GM12878 (cell line): ENCODE results near the gene SORBS1. TPM values are rescaled to one million over a fixed set of nuclear protein-coding genes. Genes with fewer than 3 reads are reported as not detected.

Experiments
- EED ChIP-seq: sonication (generic); IDR thresholded peaks from 2 replicates; pipeline ENCODE4 v1.6.1; 2016; ENCODE audit warnings: antibody characterized with exemption, low read depth
- ETV6 ChIP-seq, 2 experiments: fragments of 450-650 bp in 1 of 2; IDR thresholded peaks in 1 of 2; conservative IDR thresholded peaks in 1 of 2; 2 replicates each; pipeline ENCODE4 v1.6.1; 2014; ENCODE audit warnings: antibody characterized with exemption in 1 of 2, borderline replicate concordance in 1 of 2, low read depth in 1 of 2, mild to moderate bottlenecking in 1 of 2, moderate library complexity in 1 of 2
- GATAD2B ChIP-seq: fragments of 450-650 bp; conservative IDR thresholded peaks from 2 replicates; pipeline ENCODE4 v1.6.1; 2017; ENCODE audit warnings: low read depth, mild to moderate bottlenecking, moderate library complexity
- IRF4 ChIP-seq: IDR thresholded peaks from 2 replicates; pipeline ENCODE4 v1.6.1; 2011; ENCODE audit warnings: low read depth, low read length
- JUNB ChIP-seq: IDR thresholded peaks from 2 replicates; pipeline ENCODE4 v1.6.1; 2016; ENCODE audit warnings: antibody characterized with exemption, mild to moderate bottlenecking
- KDM1A ChIP-seq: fragments of 200-600 bp; sonication (generic); IDR thresholded peaks from 2 replicates; pipeline ENCODE4 v1.6.1; 2016; ENCODE audit warnings: borderline replicate concordance
- MEF2B ChIP-seq: fragments of 450-650 bp; IDR thresholded peaks from 2 replicates; pipeline ENCODE4 v1.6.1; 2018; ENCODE audit warnings: mild to moderate bottlenecking, moderate library complexity; ENCODE audit not compliant: partially characterized antibody, poor library complexity, severe bottlenecking
- MTA2 ChIP-seq: fragments of 450-650 bp; IDR thresholded peaks from 2 replicates; pipeline ENCODE4 v1.6.1; 2016; ENCODE audit warnings: low read depth, mild to moderate bottlenecking, moderate library complexity
- NFIC ChIP-seq: IDR thresholded peaks from 2 replicates; pipeline ENCODE4 v1.6.1; 2012; ENCODE audit warnings: low read depth, mild to moderate bottlenecking, inconsistent platforms, low read length, moderate library complexity
- NR2F1 ChIP-seq: fragments of 450-650 bp; conservative IDR thresholded peaks from 2 replicates; pipeline ENCODE4 v1.6.1; 2017; ENCODE audit warnings: mild to moderate bottlenecking
- PML ChIP-seq: IDR thresholded peaks from 2 replicates; pipeline ENCODE4 v1.6.1; 2012; ENCODE audit warnings: low read length, inconsistent platforms
- POLR2A ChIP-seq: IDR thresholded peaks from 2 replicates; pipeline ENCODE4 v1.6.1; 2011; ENCODE audit warnings: low read depth, mild to moderate bottlenecking, low read length
- POU2F2 ChIP-seq: IDR thresholded peaks from 3 replicates; pipeline ENCODE4 v1.6.1; 2011; ENCODE audit warnings: low read depth, mild to moderate bottlenecking, low read length, borderline replicate concordance
- SKIL ChIP-seq: fragments of 450-650 bp; IDR thresholded peaks from 2 replicates; pipeline ENCODE4 v1.6.1; 2017; ENCODE audit warnings: mild to moderate bottlenecking, low read depth, inconsistent platforms; ENCODE audit not compliant: poor library complexity, severe bottlenecking
- ZNF592 ChIP-seq: fragments of 450-650 bp; IDR thresholded peaks from 2 replicates; pipeline ENCODE4 v1.6.1; 2017; ENCODE audit warnings: mild to moderate bottlenecking, moderate library complexity
- polyA plus RNA-seq, 11 experiments: library from polyadenylated mRNA; depleted of rRNA in 4 of 11; unstranded in 6 of 11; stranded (reverse) in 5 of 11; fragments of >200 nt; fragmentation: Nextera tagmentation in 4 of 11; fragmentation: Illumina TruSeq in 1 of 11; extraction: Ambion mirVana in 4 of 11; extraction: Trizol in 1 of 11; gene quantifications; 1 replicate in 1 of 11; 2 replicates in 10 of 11; pipeline versions ENCODE4 v1.2.1 to v1.2.3, GENCODE V29; 2011 to 2016; ENCODE audit warnings: inconsistent platforms in 2 of 11, missing spikeins in 2 of 11, low read depth in 1 of 11
- total RNA-seq, 4 experiments: library from RNA; depleted of rRNA in 3 of 4; stranded (reverse); fragments of >200 nt in 3 of 4; fragmentation: Illumina TruSeq in 1 of 4; extraction: Trizol in 1 of 4; gene quantifications; 2 replicates each; pipeline versions ENCODE4 v1.2.1 to v1.2.3, GENCODE V29; 2013 to 2021
- TF ChIP-seq, protein P1 (sequence below): fragments of 450-650 bp; IDR thresholded peaks from 2 replicates; pipeline ENCODE4 v1.6.1; 2016; ENCODE audit warnings: mild to moderate bottlenecking
- TF ChIP-seq, protein P2 (sequence below): fragments of 450-650 bp; IDR thresholded peaks from 2 replicates; pipeline ENCODE4 v1.6.1; 2017; ENCODE audit warnings: mild to moderate bottlenecking, moderate library complexity
- TF ChIP-seq, protein P3 (sequence below): fragments of 450-650 bp; IDR thresholded peaks from 2 replicates; pipeline ENCODE4 v1.6.1; 2014; ENCODE audit warnings: mild to moderate bottlenecking

Gene SORBS1
- total and polyA plus RNA-seq, 10 of the 15 experiments (the other 5 are each of a cell fraction or from before 2014, with no cell fraction given), result 0.13 to 0.75 (median 0.39) TPM

DNA sequence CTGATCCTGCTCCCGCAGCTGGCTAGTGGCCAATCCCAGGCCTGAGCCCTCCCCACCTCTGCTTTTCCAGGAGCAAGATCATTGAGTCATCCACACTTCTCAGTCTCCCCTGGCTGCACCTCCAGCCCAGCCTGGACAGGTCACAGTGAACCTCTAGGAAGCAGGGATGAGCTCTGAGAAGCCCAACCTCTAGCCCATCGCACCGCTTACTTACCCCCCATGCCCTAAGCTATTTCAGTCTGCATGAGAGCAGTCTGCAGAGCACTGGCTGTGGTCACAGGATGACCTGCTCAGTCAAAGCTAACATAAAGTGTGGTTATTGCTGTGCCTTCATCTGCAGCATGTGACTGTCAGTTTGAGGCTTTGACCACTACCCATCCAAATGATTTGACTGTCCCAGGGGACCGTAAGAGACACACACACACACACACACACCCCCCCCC, 129.2 kb downstream of the SORBS1 start (continued):
- TF ChIP-seq, protein P1, sequence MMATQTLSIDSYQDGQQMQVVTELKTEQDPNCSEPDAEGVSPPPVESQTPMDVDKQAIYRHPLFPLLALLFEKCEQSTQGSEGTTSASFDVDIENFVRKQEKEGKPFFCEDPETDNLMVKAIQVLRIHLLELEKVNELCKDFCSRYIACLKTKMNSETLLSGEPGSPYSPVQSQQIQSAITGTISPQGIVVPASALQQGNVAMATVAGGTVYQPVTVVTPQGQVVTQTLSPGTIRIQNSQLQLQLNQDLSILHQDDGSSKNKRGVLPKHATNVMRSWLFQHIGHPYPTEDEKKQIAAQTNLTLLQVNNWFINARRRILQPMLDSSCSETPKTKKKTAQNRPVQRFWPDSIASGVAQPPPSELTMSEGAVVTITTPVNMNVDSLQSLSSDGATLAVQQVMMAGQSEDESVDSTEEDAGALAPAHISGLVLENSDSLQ, result no peak
- TF ChIP-seq, protein P2, sequence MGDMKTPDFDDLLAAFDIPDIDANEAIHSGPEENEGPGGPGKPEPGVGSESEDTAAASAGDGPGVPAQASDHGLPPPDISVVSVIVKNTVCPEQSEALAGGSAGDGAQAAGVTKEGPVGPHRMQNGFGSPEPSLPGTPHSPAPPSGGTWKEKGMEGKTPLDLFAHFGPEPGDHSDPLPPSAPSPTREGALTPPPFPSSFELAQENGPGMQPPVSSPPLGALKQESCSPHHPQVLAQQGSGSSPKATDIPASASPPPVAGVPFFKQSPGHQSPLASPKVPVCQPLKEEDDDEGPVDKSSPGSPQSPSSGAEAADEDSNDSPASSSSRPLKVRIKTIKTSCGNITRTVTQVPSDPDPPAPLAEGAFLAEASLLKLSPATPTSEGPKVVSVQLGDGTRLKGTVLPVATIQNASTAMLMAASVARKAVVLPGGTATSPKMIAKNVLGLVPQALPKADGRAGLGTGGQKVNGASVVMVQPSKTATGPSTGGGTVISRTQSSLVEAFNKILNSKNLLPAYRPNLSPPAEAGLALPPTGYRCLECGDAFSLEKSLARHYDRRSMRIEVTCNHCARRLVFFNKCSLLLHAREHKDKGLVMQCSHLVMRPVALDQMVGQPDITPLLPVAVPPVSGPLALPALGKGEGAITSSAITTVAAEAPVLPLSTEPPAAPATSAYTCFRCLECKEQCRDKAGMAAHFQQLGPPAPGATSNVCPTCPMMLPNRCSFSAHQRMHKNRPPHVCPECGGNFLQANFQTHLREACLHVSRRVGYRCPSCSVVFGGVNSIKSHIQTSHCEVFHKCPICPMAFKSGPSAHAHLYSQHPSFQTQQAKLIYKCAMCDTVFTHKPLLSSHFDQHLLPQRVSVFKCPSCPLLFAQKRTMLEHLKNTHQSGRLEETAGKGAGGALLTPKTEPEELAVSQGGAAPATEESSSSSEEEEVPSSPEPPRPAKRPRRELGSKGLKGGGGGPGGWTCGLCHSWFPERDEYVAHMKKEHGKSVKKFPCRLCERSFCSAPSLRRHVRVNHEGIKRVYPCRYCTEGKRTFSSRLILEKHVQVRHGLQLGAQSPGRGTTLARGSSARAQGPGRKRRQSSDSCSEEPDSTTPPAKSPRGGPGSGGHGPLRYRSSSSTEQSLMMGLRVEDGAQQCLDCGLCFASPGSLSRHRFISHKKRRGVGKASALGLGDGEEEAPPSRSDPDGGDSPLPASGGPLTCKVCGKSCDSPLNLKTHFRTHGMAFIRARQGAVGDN, result no peak
- TF ChIP-seq NR2F1 (peak; percentile 87), MEF2B (peak; percentile 96), PML (0 out of 2 replicates have a peak, but pooled peaks have one; percentile 32), POU2F2 (peak; percentile 63; the same call in 1 of the 3 replicates), MTA2 (peak; percentile 73), ETV6 (conservative IDR thresholded peaks at IDR 0.05 in 1 of 2, IDR thresholded peaks at IDR 0.05 in 1 of 2; ENCODE audit: borderline replicate concordance in 1 of 2, low read depth in 1 of 2) (0 out of 4 replicates have a peak, but pooled peaks of 1 of the 2 experiments have one; percentile 47), SKIL (peak; percentile 64), NFIC (peak; percentile 82), POLR2A (no peak), IRF4 (peak; percentile 84; the same call in 1 of the 2 replicates), GATAD2B (0 out of 2 replicates have a peak, but pooled peaks have one; percentile 19), KDM1A (no peak), JUNB (peak; percentile 65; the same call in 1 of the 2 replicates), ZNF592 (no peak), EED (0 out of 2 replicates have a peak, but pooled peaks have one; percentile 39)
- TF ChIP-seq, protein P3, sequence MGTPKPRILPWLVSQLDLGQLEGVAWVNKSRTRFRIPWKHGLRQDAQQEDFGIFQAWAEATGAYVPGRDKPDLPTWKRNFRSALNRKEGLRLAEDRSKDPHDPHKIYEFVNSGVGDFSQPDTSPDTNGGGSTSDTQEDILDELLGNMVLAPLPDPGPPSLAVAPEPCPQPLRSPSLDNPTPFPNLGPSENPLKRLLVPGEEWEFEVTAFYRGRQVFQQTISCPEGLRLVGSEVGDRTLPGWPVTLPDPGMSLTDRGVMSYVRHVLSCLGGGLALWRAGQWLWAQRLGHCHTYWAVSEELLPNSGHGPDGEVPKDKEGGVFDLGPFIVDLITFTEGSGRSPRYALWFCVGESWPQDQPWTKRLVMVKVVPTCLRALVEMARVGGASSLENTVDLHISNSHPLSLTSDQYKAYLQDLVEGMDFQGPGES, result no peak
